SJSA1 (cell line): Measurements from ENCODE around the gene NKIRAS2. TPM values are rescaled to one million over a fixed set of nuclear protein-coding genes. Genes with fewer than 3 reads are reported as not detected.

Experiments used
- DNase-seq, 2 experiments: peaks; one replicate each; pipeline ENCODE4 v3.0.0-alpha.2; 2015 to 2020; ENCODE audit warnings: low spot score in 2 of 2, low read depth in 1 of 2
- H3K27ac ChIP-seq: fragments of 250-450 bp; sonication (Bioruptor Pico); 2 replicates; pipeline ENCODE4 v1.5.1; 2020; ENCODE audit warnings: mild to moderate bottlenecking, moderate library complexity
- H3K27me3 ChIP-seq: fragments of 250-450 bp; sonication (Bioruptor Pico); replicated peaks from 2 replicates; pipeline ENCODE4 v1.5.1; 2020; ENCODE audit warnings: mild to moderate bottlenecking, moderate library complexity
- H3K36me3 ChIP-seq: fragments of 250-450 bp; sonication (Bioruptor Pico); 2 replicates; pipeline ENCODE4 v1.5.1; 2020; ENCODE audit warnings: mild to moderate bottlenecking
- H3K4me1 ChIP-seq: fragments of 250-450 bp; sonication (Bioruptor Pico); replicated peaks from 2 replicates; pipeline ENCODE4 v1.6.1; 2021; ENCODE audit warnings: mild to moderate bottlenecking
- H3K4me3 ChIP-seq: fragments of 250-450 bp; sonication (Bioruptor Pico); 2 replicates; pipeline ENCODE4 v1.5.1; 2020; ENCODE audit warnings: mild to moderate bottlenecking
- H3K9me3 ChIP-seq: fragments of 250-450 bp; sonication (Bioruptor Pico); replicated peaks from 2 replicates; pipeline ENCODE4 v1.5.1; 2020; ENCODE audit warnings: mild to moderate bottlenecking
- total RNA-seq: library from RNA; depleted of rRNA; stranded (reverse); fragments of >200 nt; shearing (Covaris generic); gene quantifications from 2 replicates; pipeline ENCODE4 v1.2.3, GENCODE V29; 2014

Gene NKIRAS2
- total RNA-seq, 1 experiment from 2014 or later: 63.1 TPM

DNA sequence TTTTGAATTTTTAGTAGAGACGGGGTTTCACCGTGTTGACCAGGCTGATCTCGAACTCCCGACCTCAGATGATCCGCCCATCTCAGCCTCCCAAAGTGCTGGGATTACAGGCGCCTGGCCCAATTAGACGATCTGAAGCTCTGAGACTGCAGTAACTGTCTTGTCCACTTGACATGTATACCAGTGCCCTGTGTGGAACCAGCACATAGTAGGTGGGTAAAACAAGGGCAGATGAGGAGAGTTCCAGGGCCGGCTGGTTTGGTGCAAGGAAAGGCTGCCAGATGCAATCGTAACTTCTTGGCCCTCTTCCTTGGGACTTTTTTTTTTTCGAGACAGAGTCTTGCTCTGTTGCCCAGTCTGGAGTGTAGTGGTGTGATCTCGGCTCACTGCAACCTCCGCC lies 27.5 kb downstream of the NKIRAS2 start:
- H3K4me1 ChIP-seq: peaks cover 5% of the 10 kb centered on the region
- no peaks in the 10 kb centered on the region for H3K36me3 ChIP-seq
- no peak for DNase-seq
- H3K27me3 ChIP-seq: no peaks in the 10 kb centered on the region
- H3K4me3 ChIP-seq: no peak overlapping the region
- H3K27ac ChIP-seq: no peak overlapping the region
- H3K9me3 ChIP-seq: no peaks in the 10 kb centered on the region

DNA sequence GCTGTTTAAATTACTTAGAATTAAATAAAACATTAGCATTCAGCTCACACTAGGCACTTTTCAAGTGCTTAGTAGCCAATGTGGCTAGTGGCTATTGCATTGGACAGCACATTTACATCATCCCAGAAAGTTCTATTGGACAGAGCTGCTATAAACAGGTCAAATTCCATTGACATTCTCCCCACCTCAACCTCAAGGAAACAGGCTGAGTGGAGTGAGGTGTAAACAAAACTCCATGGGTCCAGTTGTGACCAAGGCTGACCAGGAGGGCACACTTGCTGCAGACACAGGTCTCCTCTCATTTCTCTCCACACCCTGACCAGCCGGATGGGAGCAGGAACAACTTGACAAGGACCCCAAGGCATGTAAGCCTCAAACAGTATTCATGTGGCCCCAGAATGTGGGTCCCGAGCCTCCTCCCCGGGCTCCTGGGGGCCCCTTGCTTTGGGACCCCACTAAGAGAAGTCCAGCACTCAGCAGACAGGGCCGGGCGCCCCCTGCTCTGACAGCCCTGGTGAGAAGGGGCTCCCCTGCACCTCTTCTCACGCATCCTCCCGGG lies 30.0 kb downstream of the NKIRAS2 start:
- peak overlapping the region; percentile 46 for H3K4me3 ChIP-seq
- no peak overlapping the region; the same call in 1 of the 2 replicates for H3K27ac ChIP-seq
- peak in 1 of 2 experiments; percentile 25 for DNase-seq
- H3K4me1 ChIP-seq: peaks cover 5% of the 10 kb centered on the region
- H3K9me3 ChIP-seq: no peaks in the 10 kb centered on the region
- H3K36me3 ChIP-seq: no peaks in the 10 kb centered on the region
- H3K27me3 ChIP-seq: 0 out of 2 replicates have a peak, but pooled peaks cover 4% of the 10 kb centered on the region

DNA sequence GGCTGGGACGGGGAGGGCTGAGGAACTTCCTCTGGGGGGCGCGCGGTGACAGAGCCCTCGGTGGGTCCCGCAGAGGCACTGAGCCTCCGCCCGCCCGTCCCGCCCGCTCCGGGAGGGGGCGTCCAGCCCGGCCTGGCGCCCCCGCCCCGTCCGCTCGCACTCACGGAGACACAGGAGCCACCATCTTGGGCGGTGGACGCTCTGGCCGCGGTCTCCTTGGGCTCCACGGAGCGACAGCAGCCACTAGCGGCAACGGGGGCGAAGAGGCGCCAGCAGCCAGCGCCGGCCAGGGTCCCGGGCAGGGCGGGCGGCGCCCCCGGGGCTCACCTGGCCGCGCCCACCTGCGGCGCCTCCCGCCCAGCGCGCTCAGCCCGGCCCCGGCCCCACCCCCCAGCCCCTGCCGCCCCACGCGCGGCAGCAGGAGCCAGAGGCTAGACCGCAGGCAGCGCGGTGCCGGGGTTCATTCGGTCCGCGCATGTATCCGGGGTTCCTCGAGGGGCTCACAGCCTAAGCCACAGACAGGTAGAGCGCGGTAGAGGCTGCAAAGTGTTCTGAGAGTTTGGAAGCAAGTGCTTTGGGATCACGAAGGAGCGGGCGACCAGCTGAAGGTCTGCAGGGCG lies 30.6 kb downstream of the NKIRAS2 start, which contains the start of gene C17orf113:
TSS of gene C17orf113 (minus strand) at position 209 of the 620 bp plus-strand sequence. CDS start 7,225 bp downstream, outside the sequence.
- no peak within 1 kb of the TSS; the same call in 1 of the 2 replicates for H3K27ac ChIP-seq
- peaks cover 5% of the 10 kb centered on the region for H3K4me1 ChIP-seq
- no peaks in the 10 kb centered on the region for H3K36me3 ChIP-seq
- H3K4me3 ChIP-seq: peak within 1 kb of the TSS; percentile 46
- 0 out of 2 replicates have a peak, but pooled peaks cover 4% of the 10 kb centered on the region for H3K27me3 ChIP-seq
- H3K9me3 ChIP-seq: no peaks in the 10 kb centered on the region
- DNase-seq: peak; percentile 29 to 61

DNA sequence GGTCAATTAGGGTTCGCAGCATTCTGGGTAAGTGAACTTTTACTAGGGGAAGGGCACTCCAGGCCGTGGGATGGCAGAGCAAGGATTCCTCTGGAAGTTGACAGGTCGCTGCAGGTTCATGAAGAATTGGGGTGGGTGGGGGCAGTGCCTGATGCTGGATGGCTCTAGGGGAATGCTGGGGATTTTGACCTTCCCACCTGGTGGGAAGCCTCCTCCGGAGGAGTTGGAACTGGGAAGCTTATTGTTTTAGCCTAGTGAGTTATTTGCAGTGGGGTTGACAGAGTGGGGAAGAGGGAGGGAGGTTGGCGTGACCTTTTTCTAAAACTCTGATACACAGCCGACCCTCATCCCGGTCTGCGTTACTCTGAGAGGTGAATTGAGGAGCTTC lies 31.1 kb downstream of the NKIRAS2 start:
- 0 out of 2 replicates have a peak, but pooled peaks cover 4% of the 10 kb centered on the region for H3K27me3 ChIP-seq
- H3K4me3 ChIP-seq: no peak overlapping the region; the same call in 1 of the 2 replicates
- H3K9me3 ChIP-seq: no peaks in the 10 kb centered on the region
- peaks cover 5% of the 10 kb centered on the region for H3K4me1 ChIP-seq
- H3K27ac ChIP-seq: no peak overlapping the region
- DNase-seq: no peak
- H3K36me3 ChIP-seq: no peaks in the 10 kb centered on the region

DNA sequence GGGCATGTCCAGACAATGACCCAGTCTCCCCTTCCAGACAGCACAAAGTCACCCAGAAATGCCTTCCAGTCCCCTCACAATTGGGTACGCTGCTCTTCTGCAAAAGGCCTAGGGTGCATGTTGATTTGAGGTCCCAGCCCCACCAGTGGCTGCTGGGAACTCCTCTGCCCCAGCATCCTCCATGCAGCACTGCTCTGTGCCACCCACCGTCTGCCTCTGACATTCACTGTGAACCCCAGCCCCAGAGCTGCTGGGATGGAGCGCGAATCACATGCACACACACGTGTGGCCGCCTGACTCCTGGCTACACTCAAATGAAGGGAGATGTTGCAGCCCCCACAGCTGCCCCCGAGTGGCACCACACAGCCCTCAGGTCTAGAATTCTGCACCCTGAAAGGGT lies 31.8 kb downstream of the NKIRAS2 start:
- H3K9me3 ChIP-seq: no peaks in the 10 kb centered on the region
- H3K27me3 ChIP-seq: 0 out of 2 replicates have a peak, but pooled peaks cover 4% of the 10 kb centered on the region
- DNase-seq: no peak
- no peak overlapping the region for H3K4me3 ChIP-seq
- no peaks in the 10 kb centered on the region for H3K36me3 ChIP-seq
- H3K27ac ChIP-seq: no peak overlapping the region
- H3K4me1 ChIP-seq: peaks cover 5% of the 10 kb centered on the region

DNA sequence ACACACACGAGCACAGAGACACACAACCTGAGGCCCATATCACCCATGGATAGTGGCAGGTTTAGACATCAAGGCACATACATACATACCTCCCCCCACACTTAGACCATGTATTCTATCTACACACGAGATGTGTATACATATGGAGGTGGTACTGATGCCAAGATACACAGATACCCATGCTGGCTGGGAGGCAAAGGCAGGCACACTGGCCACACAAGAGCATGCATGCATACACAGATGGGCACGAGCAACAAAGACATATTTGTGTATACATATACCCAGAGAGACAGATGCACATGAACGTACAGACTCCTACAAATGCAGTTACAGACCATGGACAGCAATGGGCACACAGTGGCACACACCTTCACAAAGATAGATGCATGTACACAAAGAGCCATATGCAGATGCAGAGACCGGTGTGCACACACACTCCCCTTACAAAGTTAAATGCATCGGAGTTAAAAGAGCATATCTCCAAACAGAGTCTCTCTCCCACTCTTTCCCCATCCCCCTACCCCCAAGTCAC lies 32.5 kb downstream of the NKIRAS2 start:
- H3K36me3 ChIP-seq: no peaks in the 10 kb centered on the region
- H3K27ac ChIP-seq: no peak overlapping the region
- 0 out of 2 replicates have a peak, but pooled peaks cover 4% of the 10 kb centered on the region for H3K27me3 ChIP-seq
- peaks cover 5% of the 10 kb centered on the region for H3K4me1 ChIP-seq
- no peak overlapping the region for H3K4me3 ChIP-seq
- H3K9me3 ChIP-seq: no peaks in the 10 kb centered on the region
- no peak for DNase-seq

DNA sequence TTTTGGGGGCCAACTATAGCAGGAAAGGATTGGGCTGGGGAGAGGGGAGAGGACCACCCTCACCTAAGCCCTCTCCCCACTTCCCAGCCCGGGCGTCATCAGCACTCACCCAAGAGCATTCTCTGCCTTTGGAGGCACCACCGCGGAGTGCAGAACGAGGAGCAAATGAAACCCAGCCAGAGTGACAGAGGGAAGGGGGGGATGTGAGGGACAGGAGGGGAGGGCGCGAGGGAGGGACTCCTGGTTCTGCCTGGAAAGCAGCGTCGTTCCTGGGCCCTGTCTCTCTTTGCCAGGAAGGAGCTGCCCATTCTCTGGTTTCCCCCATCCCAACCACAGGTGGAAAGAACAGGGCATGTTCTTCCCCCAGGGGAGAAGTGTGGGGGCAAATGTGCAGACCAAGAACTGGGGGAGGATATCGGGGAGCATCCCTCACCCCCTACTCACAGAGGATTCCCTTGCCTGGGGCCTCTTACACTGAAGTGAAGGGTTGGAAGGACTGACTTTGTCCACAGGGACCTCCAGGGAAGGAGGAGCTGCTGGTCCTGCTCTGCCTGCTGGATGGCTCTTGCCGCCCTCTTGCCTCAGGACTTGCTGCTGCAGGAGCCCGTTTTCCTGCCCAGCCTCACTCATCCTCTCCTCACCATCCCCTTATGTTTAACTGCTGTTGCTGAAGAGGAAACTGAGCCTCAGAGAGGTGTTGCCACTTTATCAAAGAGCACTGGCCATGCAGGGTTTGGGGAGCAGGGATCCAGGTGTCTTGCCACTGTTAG lies 34.0 kb downstream of the NKIRAS2 start:
- H3K9me3 ChIP-seq: no peaks in the 10 kb centered on the region
- 0 out of 2 replicates have a peak, but pooled peaks cover 4% of the 10 kb centered on the region for H3K27me3 ChIP-seq
- no peak for DNase-seq
- no peaks in the 10 kb centered on the region for H3K36me3 ChIP-seq
- H3K4me1 ChIP-seq: peaks cover 5% of the 10 kb centered on the region
- no peak overlapping the region for H3K4me3 ChIP-seq
- no peak overlapping the region for H3K27ac ChIP-seq

DNA sequence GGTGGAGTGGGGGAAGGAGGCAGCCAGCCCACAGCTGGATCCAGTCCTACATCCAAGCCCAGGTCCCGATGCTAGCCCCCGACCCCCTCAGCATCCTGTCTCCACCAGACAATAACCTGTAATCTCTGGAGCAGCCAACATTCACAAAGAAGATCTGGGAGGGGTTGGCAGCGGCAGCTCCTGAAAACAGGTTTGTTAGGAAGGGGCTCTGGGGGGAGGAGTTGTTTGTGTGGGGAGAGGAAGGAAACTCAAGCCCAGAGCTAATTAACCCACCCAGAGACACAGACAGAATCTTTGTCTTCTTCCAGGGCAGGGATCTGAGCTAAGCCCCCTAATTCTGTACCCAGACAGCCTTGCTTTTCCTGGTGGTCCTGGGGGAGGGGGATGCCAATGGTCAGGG lies 35.1 kb downstream of the NKIRAS2 start:
- Histone ChIP-seq H3K9me3 (no peaks in the 10 kb centered on the region), H3K36me3 (no peaks in the 10 kb centered on the region), H3K4me1 (peaks cover 2% of the 10 kb centered on the region), H3K27ac (no peak overlapping the region), H3K27me3 (0 out of 2 replicates have a peak, but pooled peaks cover 4% of the 10 kb centered on the region), H3K4me3 (no peak overlapping the region)
- DNase-seq: no peak

DNA sequence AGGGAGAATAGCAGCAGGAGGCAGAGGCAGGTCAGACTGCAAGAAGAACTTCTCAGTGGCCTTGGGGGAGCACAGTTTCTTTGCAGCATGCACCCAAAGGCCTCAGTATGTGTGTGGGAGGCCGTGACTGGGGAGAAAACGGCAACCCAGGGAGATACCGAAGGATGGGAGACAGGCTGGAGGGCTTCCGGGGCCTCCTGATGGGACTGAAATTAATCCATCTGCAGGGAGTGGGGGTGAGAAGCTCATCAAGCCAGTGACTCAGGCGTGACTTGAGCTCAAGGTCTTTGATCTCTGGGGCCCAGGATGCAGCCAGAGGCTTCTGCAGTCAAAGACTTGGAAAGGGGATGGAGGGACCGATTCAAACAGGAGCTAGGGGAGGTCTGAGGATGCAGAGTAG lies 35.6 kb downstream of the NKIRAS2 start:
- no peak for DNase-seq
- Histone ChIP-seq H3K4me1 (no peaks in the 10 kb centered on the region), H3K27me3 (0 out of 2 replicates have a peak, but pooled peaks cover 4% of the 10 kb centered on the region), H3K4me3 (no peak overlapping the region), H3K36me3 (no peaks in the 10 kb centered on the region), H3K9me3 (no peaks in the 10 kb centered on the region), H3K27ac (no peak overlapping the region)

DNA sequence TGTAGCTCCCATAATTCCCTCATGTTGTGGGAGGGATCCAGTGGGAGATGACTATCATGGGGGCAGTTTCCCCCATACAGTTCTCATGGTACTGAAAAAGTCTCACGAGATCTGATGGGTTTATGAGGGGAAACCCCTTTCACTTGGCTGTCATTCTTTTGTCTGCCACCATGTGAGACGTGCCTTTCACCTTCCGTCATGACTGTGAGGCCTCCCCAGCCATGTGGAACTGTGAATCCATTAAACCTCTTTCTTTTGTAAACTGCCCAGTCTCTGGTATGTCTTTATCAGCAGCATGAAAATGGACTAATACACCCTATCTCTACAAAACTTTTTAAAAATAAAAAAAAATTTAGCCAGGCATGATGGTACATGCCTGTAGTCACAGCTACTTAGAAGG lies 36.7 kb downstream of the NKIRAS2 start:
- H3K27me3 ChIP-seq: 0 out of 2 replicates have a peak, but pooled peaks cover 4% of the 10 kb centered on the region
- H3K4me1 ChIP-seq: no peaks in the 10 kb centered on the region
- H3K27ac ChIP-seq: no peak overlapping the region
- H3K9me3 ChIP-seq: no peaks in the 10 kb centered on the region
- H3K4me3 ChIP-seq: no peak overlapping the region
- no peak for DNase-seq
- no peaks in the 10 kb centered on the region for H3K36me3 ChIP-seq

DNA sequence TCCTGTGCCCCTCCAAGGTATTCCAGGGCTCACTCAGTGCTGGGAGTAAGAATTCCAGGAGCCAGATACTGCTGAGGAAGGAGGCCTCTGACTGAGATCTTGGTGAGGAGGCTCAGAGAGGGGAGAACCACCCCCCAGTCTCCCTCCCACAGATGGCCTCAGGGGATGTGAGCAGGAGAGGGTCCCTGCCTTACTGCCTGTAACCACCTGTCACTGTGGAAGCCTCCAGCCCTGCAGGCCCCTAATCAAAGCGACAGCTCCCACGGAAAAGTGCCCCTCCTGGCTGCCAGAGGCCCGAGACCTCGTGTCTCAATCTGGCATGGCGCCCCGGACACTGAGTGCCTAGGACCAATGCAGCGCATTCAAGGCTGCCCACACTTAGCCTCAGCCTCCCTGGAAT lies 38.2 kb downstream of the NKIRAS2 start:
- Histone ChIP-seq H3K36me3 (no peaks in the 10 kb centered on the region), H3K27me3 (0 out of 2 replicates have a peak, but pooled peaks cover 4% of the 10 kb centered on the region), H3K27ac (no peak overlapping the region), H3K4me3 (no peak overlapping the region), H3K9me3 (no peaks in the 10 kb centered on the region), H3K4me1 (no peaks in the 10 kb centered on the region)
- DNase-seq: no peak

DNA sequence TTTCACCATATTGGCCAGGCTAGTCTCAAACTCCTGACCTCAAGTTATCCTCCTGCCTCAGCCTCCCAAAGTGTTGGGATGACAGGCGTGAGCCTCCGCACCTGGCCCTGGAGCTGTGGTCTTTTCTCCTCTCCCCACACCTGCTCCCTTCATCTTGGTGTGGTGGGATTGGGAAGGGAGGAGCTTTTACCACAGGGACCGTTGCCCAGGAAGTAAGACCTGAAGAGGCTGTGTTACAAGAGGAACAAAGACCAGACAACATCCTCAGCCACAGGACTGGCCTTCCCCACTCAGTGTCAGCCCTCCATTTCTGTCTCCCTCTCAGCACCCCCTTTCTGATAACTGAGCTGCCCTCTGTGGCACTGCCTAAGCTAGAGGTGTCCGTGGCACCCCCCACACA lies 39.9 kb downstream of the NKIRAS2 start:
- Histone ChIP-seq H3K9me3 (no peaks in the 10 kb centered on the region), H3K27ac (no peak overlapping the region), H3K27me3 (no peaks in the 10 kb centered on the region), H3K36me3 (no peaks in the 10 kb centered on the region), H3K4me3 (no peak overlapping the region), H3K4me1 (no peaks in the 10 kb centered on the region)
- no peak for DNase-seq

DNA sequence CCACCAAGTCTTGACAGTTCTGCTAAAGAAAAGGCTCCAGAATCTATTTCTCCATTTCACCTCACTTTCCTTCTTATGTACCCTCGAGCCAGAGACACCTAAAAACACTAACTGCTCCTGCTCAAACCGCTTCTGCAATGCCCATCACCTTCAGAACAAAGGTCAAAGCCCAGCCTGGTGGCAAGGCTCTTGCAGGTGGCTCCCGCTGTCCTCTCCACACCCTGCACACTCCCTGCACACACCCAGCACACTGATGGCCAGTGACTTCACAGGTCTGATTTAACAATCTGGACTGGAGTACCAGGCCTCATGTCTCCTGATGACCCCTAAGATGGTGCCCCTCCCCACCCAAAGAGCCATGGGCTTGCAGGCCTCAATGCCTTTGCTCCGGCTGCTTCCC lies 40.3 kb downstream of the NKIRAS2 start:
- H3K27me3 ChIP-seq: no peaks in the 10 kb centered on the region
- no peaks in the 10 kb centered on the region for H3K4me1 ChIP-seq
- no peak for DNase-seq
- no peak overlapping the region for H3K4me3 ChIP-seq
- no peaks in the 10 kb centered on the region for H3K36me3 ChIP-seq
- no peak overlapping the region for H3K27ac ChIP-seq
- no peaks in the 10 kb centered on the region for H3K9me3 ChIP-seq
